ENCODE data around the gene IPO8.
A peak's percentile ranks its signal among the peaks of the same experiment; 100 is the strongest.

The IPO8 gene

DNA sequence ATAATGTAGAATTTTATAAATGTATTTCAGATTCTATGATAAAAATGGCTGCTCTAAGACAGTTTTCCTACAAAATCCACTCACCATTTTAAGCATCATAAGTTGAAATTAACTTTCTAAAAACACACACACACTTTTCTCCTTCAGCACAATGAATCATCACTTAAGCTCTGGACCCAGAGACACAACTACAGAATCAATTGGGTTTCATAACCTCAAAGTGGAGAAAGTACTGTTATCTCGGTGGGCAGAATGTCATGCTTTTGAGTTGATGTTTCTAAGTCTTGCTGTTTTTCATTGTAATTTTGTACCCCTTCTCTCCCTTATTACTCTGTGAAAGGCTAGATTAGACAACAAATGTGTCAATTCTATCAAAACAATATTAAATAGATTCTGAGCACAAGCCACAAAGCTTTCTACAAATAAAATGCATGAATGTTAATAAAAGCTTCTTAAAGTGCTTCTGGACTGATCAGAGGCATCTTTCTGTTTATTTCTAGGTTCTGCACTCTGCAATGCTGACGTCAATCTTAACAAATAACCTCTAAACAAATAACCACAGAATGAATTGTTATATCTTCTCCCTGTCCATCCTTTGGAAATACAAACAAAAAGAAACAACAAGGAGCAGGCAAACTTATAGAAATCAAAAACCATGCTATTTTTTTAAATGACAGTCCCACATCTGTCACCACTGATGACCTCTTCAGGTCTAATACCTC, 8.2 kb downstream of the IPO8 start:
- Histone ChIP-seq H3K79me2 (ENCODE audit: insufficient read depth, low read length) (peaks cover 49% of the 10 kb centered on the region), H3K9me3 (ENCODE audit: insufficient read depth, low read depth, low read length) (no peaks in the 10 kb centered on the region), H3K4me3 (ENCODE audit: low read length, poor library complexity, severe bottlenecking) (no peak overlapping the region), H2AFZ (ENCODE audit: low read length) (no peak overlapping the region), H3K36me3 (ENCODE audit: insufficient read depth, low read length) (peaks cover 7% of the 10 kb centered on the region; the same call in 1 of the 2 replicates), H3K27me3 (ENCODE audit: insufficient read depth, low read length, poor library complexity, severe bottlenecking) (no peaks in the 10 kb centered on the region), H4K20me1 (ENCODE audit: insufficient read depth, low read length, poor library complexity, severe bottlenecking) (peaks cover 17% of the 10 kb centered on the region), H3K4me2 (ENCODE audit: low read depth, low read length, poor library complexity, severe bottlenecking) (peak overlapping the region; percentile 27), H3K9ac (ENCODE audit: low read depth, low read length, poor library complexity, severe bottlenecking) (no peak overlapping the region), H3K4me1 (ENCODE audit: insufficient read depth, low read length, poor library complexity, severe bottlenecking) (peaks cover 59% of the 10 kb centered on the region), H3K9me2 (replicated peaks; ENCODE audit: low read depth, low read length) (no peaks in the 10 kb centered on the region), H3F3A (ENCODE audit: low read depth) (no peaks in the 10 kb centered on the region)
- TF ChIP-seq, protein P1, sequence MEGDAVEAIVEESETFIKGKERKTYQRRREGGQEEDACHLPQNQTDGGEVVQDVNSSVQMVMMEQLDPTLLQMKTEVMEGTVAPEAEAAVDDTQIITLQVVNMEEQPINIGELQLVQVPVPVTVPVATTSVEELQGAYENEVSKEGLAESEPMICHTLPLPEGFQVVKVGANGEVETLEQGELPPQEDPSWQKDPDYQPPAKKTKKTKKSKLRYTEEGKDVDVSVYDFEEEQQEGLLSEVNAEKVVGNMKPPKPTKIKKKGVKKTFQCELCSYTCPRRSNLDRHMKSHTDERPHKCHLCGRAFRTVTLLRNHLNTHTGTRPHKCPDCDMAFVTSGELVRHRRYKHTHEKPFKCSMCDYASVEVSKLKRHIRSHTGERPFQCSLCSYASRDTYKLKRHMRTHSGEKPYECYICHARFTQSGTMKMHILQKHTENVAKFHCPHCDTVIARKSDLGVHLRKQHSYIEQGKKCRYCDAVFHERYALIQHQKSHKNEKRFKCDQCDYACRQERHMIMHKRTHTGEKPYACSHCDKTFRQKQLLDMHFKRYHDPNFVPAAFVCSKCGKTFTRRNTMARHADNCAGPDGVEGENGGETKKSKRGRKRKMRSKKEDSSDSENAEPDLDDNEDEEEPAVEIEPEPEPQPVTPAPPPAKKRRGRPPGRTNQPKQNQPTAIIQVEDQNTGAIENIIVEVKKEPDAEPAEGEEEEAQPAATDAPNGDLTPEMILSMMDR (conservative IDR thresholded peaks at IDR 0.05; ENCODE audit: low read length) = no peak
- no peak for TF ChIP-seq EZH2phosphoT487 (IDR thresholded peaks at IDR 0.05; ENCODE audit: borderline replicate concordance)

DNA sequence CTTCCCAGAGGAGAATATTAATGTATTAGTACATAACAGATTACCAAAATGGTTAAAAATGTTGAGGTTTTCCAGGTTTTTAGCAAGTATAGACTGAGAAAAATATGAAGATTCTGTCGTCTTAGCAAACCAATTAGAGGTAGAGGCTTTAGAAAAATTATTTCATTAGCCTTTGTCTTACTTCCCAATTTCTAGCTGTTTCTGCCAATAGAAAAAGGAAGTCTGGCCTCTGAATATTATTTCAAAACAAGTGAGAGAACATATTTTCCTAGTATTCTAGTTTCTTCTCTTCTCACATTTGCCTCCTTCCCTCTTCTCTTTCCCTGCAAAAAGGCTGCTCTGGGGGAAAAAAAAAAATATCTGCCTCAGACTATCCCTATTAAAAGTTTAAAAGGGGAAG, 16.4 kb downstream of the IPO8 start:
- no peak overlapping the region for H2AFZ ChIP-seq (ENCODE audit: low read length)
- no peaks in the 10 kb centered on the region for H3K9me2 ChIP-seq (replicated peaks; ENCODE audit: low read depth, low read length)
- no peak overlapping the region for H3K4me3 ChIP-seq (ENCODE audit: low read length, poor library complexity, severe bottlenecking)
- peaks cover 14% of the 10 kb centered on the region for H3K4me1 ChIP-seq (ENCODE audit: insufficient read depth, low read length, poor library complexity, severe bottlenecking)
- H3K4me2 ChIP-seq (ENCODE audit: low read depth, low read length, poor library complexity, severe bottlenecking) = no peak overlapping the region
- TF ChIP-seq, protein P1 (conservative IDR thresholded peaks at IDR 0.05; ENCODE audit: low read length) = no peak
- TF ChIP-seq EZH2phosphoT487 (IDR thresholded peaks at IDR 0.05; ENCODE audit: borderline replicate concordance) = no peak
- no peaks in the 10 kb centered on the region for H4K20me1 ChIP-seq (ENCODE audit: insufficient read depth, low read length, poor library complexity, severe bottlenecking)
- H3K79me2 ChIP-seq (ENCODE audit: insufficient read depth, low read length) = no peaks in the 10 kb centered on the region
- H3K27me3 ChIP-seq (ENCODE audit: insufficient read depth, low read length, poor library complexity, severe bottlenecking) = no peaks in the 10 kb centered on the region
- H3F3A ChIP-seq (ENCODE audit: low read depth) = no peaks in the 10 kb centered on the region
- H3K36me3 ChIP-seq (ENCODE audit: insufficient read depth, low read length) = peaks cover 56% of the 10 kb centered on the region; the same call in 1 of the 2 replicates
- H3K9me3 ChIP-seq (ENCODE audit: insufficient read depth, low read depth, low read length) = no peaks in the 10 kb centered on the region
- no peak overlapping the region for H3K9ac ChIP-seq (ENCODE audit: low read depth, low read length, poor library complexity, severe bottlenecking)

DNA sequence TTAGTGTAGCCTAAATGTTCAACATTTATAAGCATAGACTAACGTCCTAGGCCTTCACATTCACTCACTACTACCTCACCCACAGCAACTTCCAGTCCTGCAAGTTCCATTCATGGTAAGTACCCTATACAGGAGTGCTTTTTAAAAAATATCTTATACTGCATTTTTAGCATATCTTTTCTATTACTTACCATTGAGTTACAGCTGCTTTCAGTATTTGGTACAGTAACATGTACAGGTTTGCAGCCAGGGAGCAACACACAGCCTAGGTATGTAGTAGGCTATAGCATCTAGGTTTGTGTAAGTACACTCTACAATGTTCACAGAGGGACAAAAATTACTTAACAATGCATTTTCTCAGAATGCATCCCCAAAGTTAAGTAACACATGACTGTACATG, 17.4 kb downstream of the IPO8 start:
- no peak for TF ChIP-seq EZH2phosphoT487 (IDR thresholded peaks at IDR 0.05; ENCODE audit: borderline replicate concordance)
- TF ChIP-seq, protein P1 (conservative IDR thresholded peaks at IDR 0.05; ENCODE audit: low read length) = no peak
- Histone ChIP-seq H3K9me3 (ENCODE audit: insufficient read depth, low read depth, low read length) (no peaks in the 10 kb centered on the region), H3F3A (ENCODE audit: low read depth) (no peaks in the 10 kb centered on the region), H3K9ac (ENCODE audit: low read depth, low read length, poor library complexity, severe bottlenecking) (no peak overlapping the region), H3K9me2 (replicated peaks; ENCODE audit: low read depth, low read length) (no peaks in the 10 kb centered on the region), H4K20me1 (ENCODE audit: insufficient read depth, low read length, poor library complexity, severe bottlenecking) (no peaks in the 10 kb centered on the region), H3K4me3 (ENCODE audit: low read length, poor library complexity, severe bottlenecking) (no peak overlapping the region), H3K4me1 (ENCODE audit: insufficient read depth, low read length, poor library complexity, severe bottlenecking) (peaks cover 9% of the 10 kb centered on the region), H3K36me3 (ENCODE audit: insufficient read depth, low read length) (peaks cover 55% of the 10 kb centered on the region; the same call in 1 of the 2 replicates), H2AFZ (ENCODE audit: low read length) (no peak overlapping the region), H3K27me3 (ENCODE audit: insufficient read depth, low read length, poor library complexity, severe bottlenecking) (no peaks in the 10 kb centered on the region), H3K79me2 (ENCODE audit: insufficient read depth, low read length) (no peaks in the 10 kb centered on the region), H3K4me2 (ENCODE audit: low read depth, low read length, poor library complexity, severe bottlenecking) (no peak overlapping the region)
